ENCODE results near the gene SERTAD2.

DNA sequence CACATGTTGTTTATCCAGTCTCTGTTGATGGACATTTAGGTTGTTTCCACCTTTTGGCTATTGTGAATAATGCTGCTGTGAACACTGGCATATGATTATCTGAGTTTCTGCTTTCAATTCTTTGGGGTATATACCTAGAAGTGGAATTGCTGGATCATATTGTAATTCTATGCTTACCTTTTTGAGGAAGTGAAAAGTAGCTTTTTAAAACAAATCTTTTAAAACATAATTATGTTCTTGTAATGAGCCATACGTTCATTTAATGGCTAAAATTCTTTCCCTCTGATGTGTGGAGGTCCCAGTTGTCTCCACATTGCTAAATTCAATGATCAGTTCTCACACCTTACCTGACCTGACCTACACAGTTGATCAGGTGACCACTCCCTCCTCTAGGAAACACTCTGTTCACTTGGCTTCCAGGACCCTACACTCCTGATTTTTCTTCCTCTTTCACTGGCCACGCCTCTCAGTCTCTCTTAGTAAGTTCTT lies 27.8 kb upstream of the SERTAD2 start:
- TF ChIP-seq, protein P1, sequence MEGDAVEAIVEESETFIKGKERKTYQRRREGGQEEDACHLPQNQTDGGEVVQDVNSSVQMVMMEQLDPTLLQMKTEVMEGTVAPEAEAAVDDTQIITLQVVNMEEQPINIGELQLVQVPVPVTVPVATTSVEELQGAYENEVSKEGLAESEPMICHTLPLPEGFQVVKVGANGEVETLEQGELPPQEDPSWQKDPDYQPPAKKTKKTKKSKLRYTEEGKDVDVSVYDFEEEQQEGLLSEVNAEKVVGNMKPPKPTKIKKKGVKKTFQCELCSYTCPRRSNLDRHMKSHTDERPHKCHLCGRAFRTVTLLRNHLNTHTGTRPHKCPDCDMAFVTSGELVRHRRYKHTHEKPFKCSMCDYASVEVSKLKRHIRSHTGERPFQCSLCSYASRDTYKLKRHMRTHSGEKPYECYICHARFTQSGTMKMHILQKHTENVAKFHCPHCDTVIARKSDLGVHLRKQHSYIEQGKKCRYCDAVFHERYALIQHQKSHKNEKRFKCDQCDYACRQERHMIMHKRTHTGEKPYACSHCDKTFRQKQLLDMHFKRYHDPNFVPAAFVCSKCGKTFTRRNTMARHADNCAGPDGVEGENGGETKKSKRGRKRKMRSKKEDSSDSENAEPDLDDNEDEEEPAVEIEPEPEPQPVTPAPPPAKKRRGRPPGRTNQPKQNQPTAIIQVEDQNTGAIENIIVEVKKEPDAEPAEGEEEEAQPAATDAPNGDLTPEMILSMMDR (IDR thresholded peaks at IDR 0.05; ENCODE audit: insufficient read depth, low read depth, low read length), result no peak
- TF ChIP-seq EZH2 (IDR thresholded peaks at IDR 0.05; ENCODE audit: insufficient read depth, low read length), result no peak

Data from astrocyte (in vitro differentiated cells and primary cell).